GM18520 (cell line): Measurements from ENCODE around the gene NIM1K.
"Not testable (repeated sequence)": the region's sequence is repeated elsewhere in the genome, so short reads cannot be mapped to it uniquely, and the experiment has no call there.

Source experiments
- ATAC-seq: cut with Tn5 transposase; IDR thresholded peaks from one replicate; pipeline ENCODE4 v1.9.1; 2021; ENCODE audit not compliant: unreplicated experiment

NIM1K gene

DNA sequence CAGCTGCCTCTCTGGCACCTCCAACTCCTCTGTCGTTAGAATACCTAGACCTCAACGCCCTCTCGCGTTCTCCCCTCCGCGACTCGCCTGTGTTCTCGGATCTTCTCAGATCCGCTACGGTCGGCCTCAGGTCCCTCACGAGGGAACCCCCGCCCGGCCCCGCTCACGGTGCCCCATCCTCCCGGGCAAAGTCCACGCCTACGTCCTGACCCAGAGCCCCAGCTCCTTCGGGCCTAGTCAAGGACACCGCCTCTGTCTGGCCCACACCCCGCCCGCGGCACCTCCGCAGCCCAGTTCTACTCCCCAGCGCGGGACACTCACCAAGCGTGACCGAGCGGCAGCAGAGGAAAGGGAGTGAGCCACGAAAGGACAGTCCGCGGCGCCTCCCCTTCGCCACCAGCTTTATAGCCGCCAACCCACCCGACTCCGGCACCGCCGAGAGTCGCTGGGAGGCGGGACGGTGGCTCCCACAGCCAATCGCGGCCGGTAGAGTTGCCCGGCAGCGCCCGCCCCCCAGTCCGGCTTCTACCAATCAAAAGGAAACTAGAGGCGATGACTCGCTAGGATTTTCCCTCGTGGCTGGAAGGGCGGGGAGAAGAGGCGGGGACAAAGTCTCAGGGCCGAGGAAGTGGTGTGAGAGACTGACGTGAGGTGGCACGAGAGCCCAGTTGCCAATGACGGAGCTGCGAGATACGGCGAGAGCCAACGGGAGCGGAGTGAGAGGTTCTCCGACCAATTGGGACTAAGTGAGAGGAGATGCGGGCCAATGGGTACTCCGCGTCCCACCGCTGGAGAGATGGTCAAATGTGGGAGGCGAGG is 121.2 kb downstream of the NIM1K start, which contains the start of gene HMGCS1:
TSS of gene HMGCS1 (minus strand) at position 378 of the 819 bp plus-strand sequence. CDS start 14,447 bp downstream, outside the sequence.
- peak; percentile 92 for ATAC-seq

DNA sequence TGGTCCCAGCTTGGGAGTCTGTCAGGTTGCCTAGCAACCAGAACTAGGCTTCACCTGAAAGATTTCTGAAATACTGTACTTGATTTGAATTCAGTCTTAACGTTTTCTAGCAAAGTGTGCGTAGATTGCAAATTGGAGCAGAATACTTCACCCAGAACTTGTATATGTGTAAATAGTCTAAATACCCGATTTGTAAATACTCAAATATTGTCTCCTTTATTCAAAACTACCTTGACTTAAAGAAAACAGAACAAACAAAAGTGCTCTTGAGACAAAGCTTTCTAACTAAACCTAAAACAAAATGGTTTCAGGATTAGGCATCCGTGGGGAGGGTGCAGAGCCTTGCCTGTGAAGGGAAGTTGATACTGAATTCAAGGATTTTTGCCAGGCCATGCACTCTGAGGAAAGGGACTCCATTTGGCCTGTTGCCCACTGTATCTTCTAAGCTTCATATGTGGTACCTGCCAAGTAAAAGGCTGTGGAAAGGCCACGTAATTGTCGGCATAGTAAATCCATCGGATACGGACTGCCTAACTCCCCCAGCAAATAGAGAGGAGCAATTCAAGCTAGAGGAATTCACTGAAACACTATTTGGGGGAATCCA is 121.9 kb downstream of the NIM1K start:
- ATAC-seq, result no peak

DNA sequence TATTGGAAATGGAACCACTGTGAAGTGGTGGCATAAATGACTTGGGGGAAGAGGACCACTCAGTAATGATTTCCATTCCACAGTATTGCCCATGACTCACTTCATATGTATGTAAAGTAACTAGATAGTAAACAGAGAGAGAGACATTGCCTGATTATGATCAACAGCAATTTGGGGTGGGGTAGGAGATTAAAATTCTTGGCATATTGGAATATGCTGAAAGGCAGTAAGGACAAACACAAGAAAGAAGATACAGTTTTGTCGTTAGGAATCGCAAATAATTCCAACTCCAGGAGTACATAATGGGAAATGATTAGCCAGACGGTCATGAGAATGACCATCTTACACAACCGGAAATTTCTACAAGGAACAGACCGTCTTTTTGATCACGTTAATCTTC is 122.7 kb downstream of the NIM1K start:
- ATAC-seq, result no peak

DNA sequence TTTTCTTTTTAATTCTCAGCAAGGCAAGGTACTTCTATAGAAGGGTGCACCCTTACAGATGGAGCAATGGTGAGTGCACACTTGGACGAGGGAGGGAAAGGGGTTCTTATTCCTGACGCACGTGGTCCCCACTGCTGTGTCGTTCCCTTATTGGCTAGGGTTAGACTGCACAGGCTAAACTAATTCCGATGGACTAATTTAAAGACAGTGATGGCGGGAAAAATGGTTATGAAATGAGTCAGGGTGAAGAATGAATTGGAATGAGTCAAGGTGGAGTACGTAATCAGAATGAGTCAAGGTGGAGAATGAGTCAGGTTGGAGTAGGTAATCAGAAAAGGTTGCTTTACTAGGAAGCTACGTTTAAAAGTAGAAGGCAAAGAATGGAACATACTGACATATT is 123.2 kb downstream of the NIM1K start:
- no peak for ATAC-seq

DNA sequence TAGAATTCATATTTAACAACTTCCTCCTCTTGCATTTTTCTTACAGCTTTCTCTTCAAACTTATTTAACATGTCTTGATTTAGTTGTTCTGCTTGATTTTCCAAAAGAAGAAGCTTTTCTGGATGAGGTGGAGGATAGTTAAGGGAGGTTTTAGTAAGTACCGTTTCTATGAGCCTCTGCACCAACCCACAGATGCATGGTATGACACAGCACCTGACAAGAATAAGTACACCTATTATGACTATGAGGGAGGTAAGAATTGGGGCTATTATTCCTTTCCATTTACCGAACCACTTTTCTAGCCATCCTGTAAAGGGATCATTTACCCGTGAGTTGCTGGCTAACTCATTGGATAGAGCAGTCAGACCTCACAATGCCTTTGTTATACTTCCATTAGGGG is 123.7 kb downstream of the NIM1K start:
- no peak for ATAC-seq

DNA sequence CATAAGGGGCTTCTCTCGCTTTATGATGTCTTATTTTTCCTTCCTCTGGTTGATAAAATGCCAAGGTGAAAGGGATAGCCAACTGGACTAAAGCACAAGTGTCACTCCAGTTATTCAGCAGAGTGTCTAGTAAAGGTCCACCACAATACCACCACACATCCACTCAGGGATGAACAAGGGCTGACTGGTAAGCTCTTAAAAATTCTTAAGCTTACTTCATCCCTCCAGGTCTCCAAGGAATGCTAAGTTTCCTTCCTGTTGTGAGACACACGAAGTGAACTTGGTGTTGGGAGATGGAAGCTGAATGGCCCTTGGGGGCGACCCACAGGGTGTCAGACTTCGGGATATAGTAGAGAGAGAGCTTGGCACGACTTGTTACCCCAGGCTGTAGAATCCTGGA is 124.4 kb downstream of the NIM1K start:
- ATAC-seq, result no peak

DNA sequence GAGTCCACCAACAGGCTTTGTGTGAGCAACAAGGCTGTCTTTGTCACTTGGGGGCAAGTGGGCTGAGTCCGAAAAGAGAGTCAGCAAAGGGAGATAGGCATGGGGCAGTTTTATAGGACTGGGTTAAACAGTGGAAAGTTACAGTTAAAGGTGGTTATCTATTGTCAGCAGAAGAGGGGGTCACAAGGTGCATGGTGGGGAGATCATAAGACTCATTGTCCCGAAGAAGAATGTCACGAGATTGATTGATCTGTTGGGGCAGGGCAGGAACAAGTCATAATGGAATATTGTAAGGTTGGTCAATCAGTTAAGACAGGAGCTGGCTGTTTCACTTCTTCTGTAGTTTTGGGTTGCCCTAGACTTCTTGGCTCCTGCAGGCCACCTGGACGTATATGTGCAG is 128.8 kb downstream of the NIM1K start:
- no peak for ATAC-seq

DNA sequence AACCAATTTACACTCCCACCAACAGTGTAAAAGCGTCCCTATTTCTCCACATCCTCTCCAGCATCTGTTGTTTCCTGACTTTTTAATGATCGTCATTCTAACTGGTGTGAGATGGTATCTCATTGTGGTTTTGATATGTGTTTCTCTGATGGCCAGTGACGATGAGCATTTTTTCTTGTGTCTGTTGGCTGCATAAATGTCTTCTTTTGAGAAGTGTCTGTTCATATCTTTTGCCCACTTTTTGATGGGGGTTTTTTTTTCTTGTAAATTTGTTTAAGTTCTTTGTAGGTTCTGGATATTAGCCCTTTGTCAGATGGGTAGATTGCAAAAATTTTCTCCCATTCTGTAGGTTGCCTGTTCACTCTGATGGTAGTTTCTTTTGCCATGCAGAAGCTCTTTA is 131.5 kb downstream of the NIM1K start:
- ATAC-seq, result not testable (repeated sequence)

DNA sequence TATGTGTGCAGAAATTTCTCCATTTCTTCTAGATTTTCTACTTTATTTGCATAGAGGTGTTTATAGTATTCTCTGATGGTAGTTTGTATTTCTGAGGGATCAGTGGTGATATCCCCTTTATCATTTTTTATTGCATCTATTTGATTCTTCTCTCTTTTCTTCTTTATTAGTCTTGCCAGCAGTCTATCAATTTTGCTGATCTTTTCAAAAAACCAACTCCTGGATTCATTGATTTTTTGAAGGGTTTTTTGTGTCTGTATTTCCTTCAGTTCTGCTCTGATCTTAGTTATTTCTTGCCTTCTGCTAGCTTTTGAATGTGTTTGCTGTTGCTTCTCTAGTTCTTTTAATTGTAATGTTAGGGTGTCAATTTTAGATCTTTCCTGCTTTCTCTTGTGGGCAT is 133.6 kb downstream of the NIM1K start:
- not testable (repeated sequence) for ATAC-seq
